B cell (primary cell): ENCODE measurements around the gene CADM2.

Experiments used
- CTCF ChIP-seq: fragments of 200-600 bp; IDR thresholded peaks from one replicate; pipeline ENCODE4 v1.8.0; 2022; ENCODE audit warnings: antibody characterized with exemption, mild to moderate bottlenecking
- EZH2 ChIP-seq: IDR thresholded peaks from 2 replicates; pipeline ENCODE4 v1.6.1; 2012; ENCODE audit warnings: borderline replicate concordance, low read depth, mild to moderate bottlenecking, moderate library complexity, low read length; ENCODE audit not compliant: insufficient read depth, poor library complexity, severe bottlenecking

GRCh38 chr3:85808755-85809154 lies 850.0 kb downstream of the CADM2 start:
- TF ChIP-seq CTCF (no peak), EZH2 (no peak)
